HL-60/S4 treated with retinoic acid at 250 ng/mL for 4 days and 3 days (cell line): ENCODE results near the gene DUSP3.

Experiments
- in situ Hi-C: fragments of 300-500 bp; cut with MboI; formaldehyde crosslinking; loops from 2 replicates; pipeline ENCODE4 v1.7.0; 2022; ENCODE audit warnings: low sequenced_read_pairs

Gene DUSP3

DNA sequence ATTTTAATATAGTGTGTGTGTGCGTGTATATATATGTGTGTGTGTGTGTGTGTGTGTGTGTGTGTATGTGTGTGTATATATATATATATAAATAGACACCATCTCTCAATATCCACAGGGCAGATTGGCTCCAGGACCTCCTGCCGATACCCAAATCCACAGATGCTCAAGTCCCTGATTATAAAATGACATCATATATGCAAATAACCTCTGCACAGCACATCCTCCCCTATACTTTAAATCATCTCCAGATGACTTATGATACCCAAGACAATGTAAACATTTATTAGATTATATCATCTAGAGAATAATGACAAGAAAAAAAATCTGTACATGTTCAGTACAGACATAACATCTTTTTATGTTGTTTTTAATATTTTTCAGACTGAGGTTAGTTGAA, 7.8 kb downstream of the DUSP3 start:
- in situ Hi-C loops = no loop called here

DNA sequence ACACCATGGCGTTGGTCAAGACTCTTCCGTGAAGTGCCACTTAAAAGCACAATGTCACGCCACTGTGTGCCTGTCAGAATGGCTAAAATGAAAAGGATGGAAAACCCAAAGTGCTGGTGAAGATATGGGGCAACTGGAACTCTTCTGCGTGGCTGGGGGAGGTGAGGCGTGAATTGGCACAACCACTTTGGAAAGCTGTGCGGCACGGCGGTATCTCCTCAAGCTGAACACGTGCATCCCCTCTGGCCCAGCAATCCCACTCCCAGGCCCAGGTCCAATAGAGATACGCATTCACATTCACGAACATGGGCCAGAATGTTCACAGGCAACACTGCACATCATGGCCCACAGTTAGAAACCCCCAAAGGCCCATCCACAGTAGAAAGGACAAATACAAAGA, 8.9 kb downstream of the DUSP3 start:
- in situ Hi-C loops = loop anchor here (10.0 kb wide), 1 partner anchor 195 kb away; no protein-coding TSS in a partner anchor

DNA sequence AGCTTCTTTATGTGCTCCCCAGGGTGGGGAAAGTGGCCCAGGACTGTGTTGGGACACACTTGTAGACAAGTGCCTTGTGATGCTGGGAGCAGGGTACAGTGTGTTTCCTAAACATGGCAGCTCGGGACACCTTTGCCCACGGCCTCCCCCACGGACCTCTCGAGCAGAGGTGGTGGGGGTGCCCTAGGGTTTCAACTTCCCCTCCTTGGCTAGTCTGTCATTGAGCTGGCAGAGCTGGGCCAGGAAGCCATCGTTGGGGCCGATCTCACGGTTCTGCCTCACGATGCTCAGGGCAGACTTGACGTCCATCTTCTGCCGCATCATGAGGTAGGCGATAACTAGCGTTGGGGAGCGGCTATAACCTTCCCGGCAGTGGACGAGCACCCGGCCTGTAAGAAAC, 9.4 kb downstream of the DUSP3 start:
- in situ Hi-C loops = loop anchor here (10.0 kb wide), 1 partner anchor 195 kb away; no protein-coding TSS in a partner anchor

DNA sequence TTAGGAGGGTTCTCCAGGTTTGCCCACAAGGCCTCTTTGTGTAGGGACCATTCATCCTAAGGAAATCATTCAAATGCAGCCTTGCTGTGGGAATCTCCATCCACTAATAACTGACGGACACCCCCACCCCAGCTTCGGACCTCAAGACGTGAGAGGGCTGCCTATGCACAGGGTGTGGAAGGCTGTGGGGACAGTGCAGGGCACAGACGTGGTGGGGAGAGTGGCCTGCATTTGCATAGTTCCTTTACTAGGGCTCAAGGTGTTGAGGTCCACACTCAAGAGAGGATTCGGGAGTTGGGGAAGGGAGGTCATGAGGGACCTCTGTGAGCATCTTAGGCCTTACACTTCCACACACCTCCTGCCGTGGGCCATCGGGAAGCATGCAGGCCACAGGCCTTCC, 9.8 kb downstream of the DUSP3 start:
- in situ Hi-C loops = loop anchor here (10.0 kb wide), 1 partner anchor 194 kb away; no protein-coding TSS in a partner anchor

DNA sequence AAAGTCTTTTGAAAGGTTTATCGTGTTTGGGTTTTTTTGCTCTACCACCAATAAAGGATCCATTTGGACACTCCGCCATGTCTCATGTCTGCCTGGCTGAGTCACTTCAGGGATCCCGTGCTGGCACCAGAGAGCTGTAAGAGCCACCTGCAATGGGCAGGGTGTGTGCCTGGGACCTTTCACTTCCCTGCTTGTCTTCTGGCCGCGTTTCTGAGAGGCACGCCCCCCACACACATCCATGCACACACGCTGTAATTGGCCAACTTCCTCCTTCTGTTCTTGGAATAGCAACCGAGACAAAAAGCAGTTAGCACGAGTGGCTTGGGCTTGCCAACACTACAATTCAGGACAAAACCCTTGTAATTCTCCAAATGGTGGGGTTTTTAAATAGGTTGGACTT, 10.4 kb downstream of the DUSP3 start:
- in situ Hi-C loops = loop anchor here (10.0 kb wide), 1 partner anchor 194 kb away; no protein-coding TSS in a partner anchor

DNA sequence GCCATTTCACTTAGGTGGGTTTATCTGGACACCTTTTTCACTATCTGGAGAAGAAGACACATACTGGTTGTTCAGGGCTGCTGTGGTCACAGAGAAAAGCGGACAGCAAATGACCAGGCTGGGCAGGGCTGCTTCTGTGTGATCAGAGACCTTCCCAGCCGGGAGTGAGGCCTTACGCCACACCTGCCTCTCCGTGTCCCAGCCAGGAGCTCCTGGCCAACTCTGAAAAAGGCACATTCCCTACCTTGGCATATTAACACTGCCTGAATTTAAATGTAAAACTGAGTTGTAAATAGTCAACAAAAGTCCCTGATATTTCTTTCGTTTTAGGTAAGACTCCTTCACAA, 11.1 kb downstream of the DUSP3 start:
- in situ Hi-C loops = loop anchor here (10.0 kb wide), 1 partner anchor 193 kb away; no protein-coding TSS in a partner anchor

DNA sequence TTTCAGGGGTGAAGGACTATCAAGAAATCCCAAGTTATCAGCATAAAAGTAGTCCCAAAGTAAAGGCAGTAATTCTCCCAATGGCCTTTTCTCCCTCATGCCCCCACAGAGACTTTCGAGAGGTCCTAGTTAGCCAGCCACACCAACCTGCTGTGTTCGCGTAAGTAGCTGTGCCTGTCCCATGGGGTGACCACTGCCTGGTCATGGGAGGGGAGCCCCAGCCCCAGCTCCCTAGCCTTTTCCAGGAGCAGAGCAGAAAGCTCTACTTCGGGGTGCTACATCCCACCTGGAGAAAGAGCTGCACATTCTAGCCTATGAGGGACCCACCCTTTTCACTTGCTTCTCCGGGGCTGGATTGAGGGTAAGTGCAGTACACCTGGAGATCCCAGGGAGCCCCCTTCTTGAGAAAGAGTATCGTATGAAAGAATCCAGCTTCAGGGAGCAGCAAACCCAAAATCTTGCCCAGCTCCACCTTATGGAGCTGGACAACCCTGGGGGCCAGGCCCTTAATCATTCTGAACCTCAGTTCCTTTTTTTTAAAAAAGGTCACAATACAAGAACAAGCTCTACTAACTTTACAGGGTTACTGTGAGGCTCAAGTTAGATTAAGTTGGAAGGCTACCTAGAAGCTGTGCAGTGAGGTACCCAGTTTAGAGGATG, 11.6 kb downstream of the DUSP3 start:
- in situ Hi-C loops = loop anchor here (10.0 kb wide), 1 partner anchor 192 kb away; no protein-coding TSS in a partner anchor

DNA sequence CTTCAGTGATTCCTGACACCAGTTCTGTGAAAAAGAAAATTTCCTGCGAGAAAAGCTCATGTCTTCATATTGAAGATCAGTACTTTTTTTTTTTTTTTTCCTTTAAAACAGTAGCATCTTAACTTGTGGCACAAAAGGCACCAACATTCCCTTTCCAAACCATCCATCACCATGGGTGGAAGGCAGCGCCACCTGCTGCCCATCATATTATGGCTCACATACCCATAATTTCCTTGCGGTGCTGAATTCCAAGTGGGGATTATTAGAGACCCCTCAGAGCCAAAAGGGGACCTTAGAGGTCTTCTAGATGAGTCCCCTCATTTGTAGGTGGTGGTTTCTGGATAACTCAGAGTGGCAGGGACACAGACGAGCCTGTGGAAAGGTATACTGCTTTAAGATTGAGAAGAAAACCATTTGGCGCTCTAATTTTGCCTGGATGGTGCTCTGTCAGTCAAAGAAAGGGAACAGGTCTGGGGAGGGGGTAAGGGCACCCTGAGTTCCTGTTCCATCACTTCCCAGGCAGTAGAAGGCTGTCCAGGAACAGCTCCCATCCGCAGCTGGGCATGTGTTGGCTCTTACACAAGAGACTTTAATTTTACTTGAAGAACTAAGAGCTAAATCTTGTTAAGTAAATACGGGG, 12.2 kb downstream of the DUSP3 start:
- in situ Hi-C loops = loop anchor here (10.0 kb wide), 1 partner anchor 192 kb away; no protein-coding TSS in a partner anchor

DNA sequence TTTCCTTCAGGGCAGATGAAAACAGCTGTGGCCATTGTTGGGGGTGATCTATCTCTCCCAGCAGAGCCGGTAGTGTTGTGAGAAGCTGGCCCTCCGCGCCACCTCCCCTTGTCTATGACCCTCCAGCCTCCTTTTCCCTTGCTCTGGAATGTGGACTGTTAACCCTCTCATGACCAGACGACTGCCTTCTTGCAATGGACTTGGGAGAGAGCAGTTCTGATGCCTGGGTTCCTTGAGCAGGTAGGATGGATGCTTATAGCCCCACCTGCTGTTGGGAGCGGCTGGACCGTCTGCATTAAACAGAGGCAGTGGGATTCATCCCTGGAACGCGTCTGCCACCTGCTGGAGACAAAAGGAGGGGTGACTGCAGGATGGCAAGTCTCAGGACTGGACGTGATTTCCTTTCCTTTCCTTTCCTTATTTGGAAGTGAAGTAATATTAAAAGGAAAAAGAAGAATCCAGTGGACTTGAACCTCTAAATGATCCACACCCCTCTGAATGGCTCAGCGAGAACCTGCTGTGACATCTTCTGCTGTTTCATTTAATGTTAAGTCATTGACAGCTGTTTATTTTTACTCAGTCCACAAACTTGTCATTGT, 18.4 kb downstream of the DUSP3 start:
- in situ Hi-C loops = loop anchor here (10.0 kb wide), 1 partner anchor 186 kb away; no protein-coding TSS in a partner anchor

DNA sequence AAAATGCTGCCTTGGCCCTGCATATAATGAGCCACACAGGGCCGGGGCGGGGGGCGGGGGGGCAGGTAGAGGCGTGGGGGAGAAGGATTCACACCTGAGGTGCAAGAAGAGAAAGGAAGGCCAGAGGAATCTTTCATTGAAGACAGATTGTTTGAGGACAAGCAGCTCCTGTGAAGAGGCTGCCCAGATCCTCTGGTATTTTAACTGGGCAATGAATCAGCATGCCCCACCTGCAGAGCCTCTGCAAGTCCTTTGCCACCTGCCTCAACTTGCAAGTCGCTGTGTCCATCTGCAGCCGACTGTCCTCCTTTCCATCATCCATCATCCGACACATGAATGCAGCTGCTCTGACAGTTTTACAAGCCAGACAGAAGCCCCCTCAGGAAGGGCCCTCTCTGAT, 18.9 kb downstream of the DUSP3 start:
- in situ Hi-C loops = loop anchor here (10.0 kb wide), 1 partner anchor 185 kb away; no protein-coding TSS in a partner anchor

DNA sequence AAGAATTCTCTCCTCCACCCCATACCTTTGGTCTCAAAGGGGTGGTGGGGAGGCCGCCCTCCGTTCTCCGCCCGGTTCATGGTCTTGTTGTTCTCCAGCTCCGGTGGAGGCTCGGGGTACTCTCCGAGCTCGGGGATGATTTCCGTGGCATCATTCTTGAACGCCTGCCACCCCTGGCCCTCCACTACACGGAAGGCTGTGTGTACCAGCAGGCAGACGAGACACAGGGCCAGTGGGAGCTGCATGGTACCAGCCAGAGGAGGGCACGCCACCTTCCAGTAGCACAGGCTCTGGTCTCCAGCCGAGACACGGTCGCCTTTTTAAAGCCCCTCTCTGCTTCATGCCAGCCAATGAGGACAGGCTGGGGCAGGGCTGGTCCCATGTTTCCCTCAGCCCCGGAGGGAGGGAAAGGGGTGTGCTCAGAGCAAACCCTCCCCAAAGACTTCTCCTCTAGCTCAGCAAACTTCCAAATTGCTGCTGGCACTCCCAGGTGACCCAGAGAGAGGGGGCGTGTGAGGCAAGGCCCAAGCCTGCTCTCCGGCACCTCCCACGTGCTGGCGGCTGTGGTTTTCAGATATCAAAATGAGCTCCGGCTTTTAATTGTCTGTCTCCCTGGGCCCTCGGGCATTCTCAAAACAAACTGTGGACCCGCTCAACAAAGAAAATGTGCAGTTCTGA, 20.1 kb downstream of the DUSP3 start, which contains the start of gene SOST:
SOST (minus strand) TSS at position 295 of the 678 bp plus-strand sequence; CDS start at position 245, 50 bp downstream.
- in situ Hi-C loops = no loop called here

DNA sequence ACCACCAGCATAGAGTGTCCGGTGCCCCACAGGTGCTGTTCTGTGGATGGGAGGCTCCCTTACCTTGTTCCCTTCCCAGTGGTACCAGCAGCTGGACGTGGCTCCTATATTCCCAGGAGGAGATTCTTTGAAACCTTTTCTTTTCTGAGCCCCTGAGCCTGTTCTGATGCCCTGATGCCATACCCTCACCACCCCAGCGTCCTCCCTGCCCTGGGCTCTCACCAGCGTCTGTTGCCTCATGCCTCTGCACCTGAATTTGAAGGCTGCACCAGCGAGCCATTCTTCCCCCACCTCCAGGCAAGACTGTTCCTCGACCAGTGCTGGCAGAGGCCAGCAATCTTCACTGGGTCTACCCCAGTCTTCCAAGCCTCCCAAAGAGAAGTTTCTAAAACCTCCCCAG, 20.7 kb downstream of the DUSP3 start:
- in situ Hi-C loops = no loop called here

DNA sequence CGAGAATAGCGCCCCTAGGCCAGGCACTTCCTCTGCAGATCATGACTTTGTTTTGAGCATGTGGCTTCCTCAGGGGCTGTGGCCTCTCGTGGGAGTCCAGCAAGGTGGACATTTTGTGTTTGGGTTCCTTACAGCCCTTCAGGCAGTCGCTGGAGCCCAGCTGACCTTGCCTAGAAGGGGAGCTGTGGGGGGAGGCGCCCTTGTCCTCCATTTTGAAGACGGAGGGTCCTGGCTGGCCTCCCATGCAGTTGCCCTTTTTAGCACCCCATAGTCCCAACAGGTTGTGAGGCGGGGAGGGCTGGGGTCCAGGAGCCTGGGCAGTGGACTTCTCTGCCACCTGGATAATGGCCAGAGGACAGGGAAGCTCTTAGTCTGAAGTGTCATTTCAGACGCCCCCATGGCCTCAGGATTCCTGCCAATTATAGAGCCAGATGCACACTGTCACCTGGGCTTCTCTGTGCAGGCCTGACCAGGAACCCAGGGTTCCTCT, 21.6 kb downstream of the DUSP3 start:
- in situ Hi-C loops = no loop called here

DNA sequence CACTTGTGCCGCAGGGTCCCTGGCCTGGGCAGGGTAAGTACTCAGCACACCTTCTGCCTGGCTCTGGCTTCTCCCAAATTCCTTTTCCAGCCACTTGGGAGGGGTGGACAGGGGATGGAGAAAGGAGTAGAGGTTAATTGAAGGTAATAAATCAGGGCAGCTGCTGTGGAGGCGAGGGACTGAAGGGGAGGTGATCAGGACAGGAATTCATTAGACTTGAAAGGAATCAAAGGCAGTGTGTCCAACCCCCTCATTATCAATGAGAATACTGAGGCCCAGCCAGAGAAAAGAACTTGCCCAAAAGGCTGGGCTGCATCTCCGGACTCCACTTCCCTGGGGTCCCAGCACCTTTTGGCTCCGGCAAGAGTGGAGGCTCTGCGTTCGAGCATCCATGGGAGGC, 22.6 kb downstream of the DUSP3 start:
- in situ Hi-C loops = no loop called here

DNA sequence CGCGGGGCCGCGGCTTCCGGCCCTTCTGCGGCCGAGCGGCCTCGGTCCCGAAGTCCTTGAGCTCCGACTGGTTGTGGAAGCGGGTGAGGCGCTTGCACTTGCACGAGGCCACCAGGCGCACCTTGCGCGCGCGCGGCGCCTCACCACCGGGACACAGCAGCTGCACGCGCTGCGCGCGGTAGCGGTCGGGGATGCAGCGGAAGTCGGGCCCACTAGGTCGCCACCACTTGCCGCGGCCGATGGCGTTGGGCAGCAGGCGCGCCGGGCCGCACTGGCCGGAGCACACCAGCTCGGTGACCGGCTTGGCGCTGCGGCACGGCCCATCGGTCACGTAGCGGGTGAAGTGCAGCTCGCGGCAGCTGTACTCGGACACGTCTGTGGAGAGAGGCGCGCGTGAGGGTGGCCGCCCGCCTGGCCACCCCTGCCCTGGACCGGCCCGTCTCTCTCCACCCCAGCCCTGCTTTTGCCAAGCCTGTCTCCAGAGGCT, 23.3 kb downstream of the DUSP3 start:
- in situ Hi-C loops = no loop called here

DNA sequence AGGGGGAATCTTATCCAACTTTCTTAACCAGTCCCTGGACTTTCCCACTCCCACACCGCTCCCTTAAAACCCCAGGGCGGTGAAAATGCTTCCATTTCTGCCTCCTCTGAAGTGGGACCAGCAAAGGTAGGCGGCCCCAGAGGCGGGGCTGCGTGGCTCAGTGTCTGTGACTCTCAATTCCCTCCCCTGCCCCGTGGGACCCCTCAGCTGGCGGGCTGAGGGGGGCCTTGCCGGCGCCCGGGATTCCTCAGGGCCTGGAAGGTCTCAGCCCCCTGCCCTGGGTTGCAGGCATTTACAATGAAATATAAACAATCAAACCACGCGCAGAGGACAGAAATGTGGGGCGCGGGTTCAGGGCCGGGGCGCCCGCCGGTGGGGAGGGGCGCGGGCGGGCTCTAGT, 23.8 kb downstream of the DUSP3 start:
- in situ Hi-C loops = no loop called here

DNA sequence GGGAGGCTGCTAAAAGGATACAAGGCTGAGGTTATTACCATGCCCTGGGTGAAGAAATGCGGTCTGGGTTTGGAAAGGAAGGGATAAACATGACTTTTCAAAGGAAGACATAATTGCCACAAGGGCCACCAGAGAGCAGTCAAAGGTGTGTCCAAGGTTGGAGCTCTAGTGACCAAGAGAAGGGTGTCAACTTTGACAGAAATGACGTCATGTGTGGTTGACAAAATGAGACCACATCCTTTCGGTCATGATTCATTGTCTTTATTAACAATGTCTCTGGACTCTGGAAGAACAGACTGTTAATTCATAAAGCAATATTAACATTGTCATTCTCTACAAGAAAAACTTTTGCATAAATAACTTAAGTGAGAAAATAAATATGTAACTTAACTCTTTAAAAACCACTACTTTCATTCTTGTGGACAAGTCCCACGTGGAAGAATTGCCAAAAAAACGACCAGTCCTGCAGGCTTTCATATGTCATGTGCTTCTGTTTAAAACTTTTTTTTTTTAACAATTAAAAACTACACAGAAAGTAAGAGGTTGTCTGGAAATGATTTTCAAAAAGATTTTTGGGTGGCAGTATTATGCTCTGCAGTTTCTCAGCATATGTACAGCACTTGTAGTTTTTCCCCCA, 25.2 kb downstream of the DUSP3 start:
- in situ Hi-C loops = no loop called here

DNA sequence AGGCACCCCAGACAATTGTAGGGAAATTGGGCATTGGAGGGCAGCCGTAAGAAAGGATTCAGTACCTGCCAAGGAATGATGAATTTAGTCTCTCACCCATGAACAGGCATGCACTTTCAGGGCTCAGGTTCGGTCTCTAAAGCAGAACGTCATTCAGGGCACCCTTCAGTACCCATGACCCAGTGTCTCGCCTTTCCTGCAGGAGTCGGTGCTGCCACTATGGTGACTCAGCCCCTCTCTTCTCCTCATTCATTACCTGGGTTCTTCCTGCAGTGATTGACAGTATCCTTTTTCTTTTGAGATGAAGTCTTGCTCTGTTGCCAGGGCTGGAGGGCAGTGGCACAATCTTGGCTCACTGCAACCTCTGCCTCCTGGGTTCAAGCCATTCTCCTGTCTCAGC, 28.6 kb downstream of the DUSP3 start:
- in situ Hi-C loops = no loop called here

DNA sequence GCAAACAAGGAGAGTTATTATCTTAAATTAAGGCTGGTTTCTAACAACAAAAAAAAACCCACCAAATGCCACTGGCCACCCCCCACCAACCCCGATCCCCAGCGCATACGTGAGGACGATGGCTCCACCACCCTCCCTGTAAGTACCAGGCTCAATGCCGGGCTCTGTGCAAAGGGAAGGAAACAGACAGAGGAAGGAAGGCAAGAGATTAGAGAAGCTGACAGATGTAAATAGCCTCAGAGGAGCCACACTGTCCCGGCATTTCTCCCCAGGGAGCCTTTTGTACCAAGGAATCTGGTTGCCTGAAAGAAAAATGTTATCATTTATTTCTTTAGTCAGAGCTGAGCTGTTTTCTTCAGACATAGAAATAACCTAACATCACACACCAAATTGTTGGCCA, 33.2 kb downstream of the DUSP3 start:
- in situ Hi-C loops = no loop called here

DNA sequence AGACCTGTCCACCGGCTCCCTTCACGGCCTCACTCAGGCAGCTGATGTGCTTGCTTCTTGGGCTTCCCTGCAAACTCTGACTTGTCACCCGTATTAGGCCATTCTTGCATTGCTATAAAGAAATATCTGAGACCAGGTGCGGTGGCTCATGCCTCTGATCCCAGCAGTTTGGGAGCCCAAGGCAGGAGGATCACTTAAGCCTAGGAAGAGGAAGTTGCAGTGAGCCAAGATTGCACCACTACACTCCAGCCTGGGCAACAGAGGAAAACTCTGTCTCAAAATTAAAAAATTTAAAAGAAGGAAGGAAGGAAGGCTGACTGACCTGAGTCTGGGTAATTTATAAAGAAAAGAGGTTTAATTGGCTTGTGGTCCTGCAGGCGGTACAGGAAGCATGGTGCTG, 37.1 kb downstream of the DUSP3 start:
- in situ Hi-C loops = no loop called here
